HuH-7.5 (cell line): Measurements from ENCODE around the gene LORICRIN.
"Not testable (repeated sequence)": the region's sequence is repeated elsewhere in the genome, so short reads cannot be mapped to it uniquely, and the experiment has no call there.

Source experiments
- DNase-seq: peaks from one replicate; pipeline ENCODE4 v3.0.0; 2011; ENCODE audit warnings: low spot score

The LORICRIN gene, protein sequence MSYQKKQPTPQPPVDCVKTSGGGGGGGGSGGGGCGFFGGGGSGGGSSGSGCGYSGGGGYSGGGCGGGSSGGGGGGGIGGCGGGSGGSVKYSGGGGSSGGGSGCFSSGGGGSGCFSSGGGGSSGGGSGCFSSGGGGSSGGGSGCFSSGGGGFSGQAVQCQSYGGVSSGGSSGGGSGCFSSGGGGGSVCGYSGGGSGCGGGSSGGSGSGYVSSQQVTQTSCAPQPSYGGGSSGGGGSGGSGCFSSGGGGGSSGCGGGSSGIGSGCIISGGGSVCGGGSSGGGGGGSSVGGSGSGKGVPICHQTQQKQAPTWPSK

DNA sequence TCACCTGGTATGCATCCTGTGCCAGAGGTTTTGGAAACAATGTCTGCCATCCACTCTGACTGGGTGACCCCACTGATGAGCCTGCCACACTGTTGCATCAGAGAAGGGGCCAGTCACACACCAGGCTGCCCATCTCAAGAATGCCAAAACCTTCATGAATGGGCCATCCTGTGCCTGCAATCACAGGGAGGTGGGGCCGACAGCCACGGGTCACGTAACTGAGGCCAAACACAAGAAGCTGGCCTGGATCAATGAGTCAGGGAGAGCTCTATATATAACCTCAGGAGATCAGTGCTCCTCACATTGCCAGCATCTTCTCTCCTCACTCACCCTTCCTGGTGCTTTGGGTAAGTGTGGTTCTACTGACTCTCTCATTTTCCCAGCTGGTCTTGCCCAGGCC, at the start of gene LORICRIN:
Gene LORICRIN (plus strand): TSS at position 301 of the 400 bp plus-strand sequence. CDS start 1,263 bp downstream, outside the sequence.
- DNase-seq: no peak

DNA sequence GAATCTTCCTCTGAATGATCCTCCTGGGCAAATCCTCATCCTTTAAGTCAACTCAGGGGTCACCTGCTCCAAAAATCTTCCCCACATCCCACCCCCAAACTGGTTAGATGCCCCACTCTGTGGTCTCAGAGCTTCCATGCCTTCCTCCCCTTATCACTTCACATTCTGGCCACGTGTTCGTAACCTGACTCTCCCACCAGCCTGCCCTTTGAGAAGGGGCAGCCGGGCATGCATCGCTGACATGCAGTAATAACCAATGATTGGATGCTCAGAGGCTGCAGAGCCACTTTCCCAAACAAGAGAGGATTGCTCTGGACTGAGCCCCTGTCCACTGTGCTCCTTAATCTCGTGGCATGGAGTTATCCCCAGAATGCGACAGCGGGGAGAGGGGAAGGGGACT, 49.3 kb upstream of the LORICRIN start:
- no peak for DNase-seq

DNA sequence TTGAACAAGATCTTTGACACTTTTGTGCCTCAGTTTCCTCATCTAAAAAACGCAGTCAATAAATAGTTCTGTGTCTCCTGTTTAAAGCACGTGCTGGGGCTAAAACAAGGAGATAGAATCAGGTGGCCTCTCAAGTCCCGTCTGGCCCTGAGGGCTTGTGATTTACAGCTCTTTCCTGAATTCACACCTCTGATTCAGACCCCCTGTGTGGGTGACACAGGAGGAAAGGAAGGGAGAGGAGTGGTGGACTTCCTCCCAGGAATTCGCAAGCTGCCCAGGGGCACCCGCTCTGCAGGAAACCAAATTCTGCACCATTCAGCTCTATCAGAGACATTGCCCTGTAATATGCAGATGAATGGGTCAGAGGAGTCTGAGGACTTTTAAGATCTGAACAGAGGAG, 47.3 kb upstream of the LORICRIN start:
- DNase-seq: no peak

DNA sequence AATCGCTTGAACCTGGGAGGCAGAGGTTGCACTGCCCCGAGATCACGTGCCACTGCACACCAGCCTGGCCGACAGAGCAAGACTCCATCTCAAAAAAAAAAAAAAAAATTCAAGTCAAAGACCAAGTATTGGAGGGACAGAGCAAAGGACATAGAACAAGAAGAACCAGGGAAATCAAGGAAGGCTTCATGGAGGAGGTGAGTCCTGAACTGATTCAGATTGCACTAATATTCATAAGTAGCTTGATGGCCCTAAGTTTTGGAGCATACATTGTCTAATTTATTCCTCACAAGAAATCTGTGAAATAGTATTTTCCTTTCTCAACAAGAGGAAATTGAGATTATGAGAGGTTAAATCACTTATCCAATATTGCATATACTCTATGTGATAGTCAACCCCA, 46.0 kb upstream of the LORICRIN start:
- no peak for DNase-seq

DNA sequence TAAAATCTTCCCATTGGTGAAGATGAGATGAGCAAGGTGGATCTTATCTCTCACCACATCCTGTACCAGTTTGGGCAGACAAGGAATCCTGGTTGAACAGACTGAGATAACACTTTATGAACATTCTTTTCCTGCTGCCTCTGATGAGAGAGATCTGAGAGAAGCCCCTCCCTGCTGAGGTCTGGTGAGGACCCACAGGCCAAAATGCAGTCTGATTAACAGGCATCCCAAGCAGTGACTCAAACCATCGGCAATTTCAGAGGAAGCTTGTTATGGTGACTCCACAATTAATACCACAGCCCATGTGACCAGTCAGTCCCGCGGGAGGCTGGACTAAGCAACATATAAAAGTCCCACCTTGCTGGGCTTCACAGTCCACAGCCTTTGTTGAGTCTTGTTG, 42.3 kb upstream of the LORICRIN start, which contains the start of gene PRR9:
Gene PRR9 (plus strand): TSS at position 373 of the 400 bp plus-strand sequence. CDS start 561 bp downstream, outside the sequence.
- no peak for DNase-seq

DNA sequence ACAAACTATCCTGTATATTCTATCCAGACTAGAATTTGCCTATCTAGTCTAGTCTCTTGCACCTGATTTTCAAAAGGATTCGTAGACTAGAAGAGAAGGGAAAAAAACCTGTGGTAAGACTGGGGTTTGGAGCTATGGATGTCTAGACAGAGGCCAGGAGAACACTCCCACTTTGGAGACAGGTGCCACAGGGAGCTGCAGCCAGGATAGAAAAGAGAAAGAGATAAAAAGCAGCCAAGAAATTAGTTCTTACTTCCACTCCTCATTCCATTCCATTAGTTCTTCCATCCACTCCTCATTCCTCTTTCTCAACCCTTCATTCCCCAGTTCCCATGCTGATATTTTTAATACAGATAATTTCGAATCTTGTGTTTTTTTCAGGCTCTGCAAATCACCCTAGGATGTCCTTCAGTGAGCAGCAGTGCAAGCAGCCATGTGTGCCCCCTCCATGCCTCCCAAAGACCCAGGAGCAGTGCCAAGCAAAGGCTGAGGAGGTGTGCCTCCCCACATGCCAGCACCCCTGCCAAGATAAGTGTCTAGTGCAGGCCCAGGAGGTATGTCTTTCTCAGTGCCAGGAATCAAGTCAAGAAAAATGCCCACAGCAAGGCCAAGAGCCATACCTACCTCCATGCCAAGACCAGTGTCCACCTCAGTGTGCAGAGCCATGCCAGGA, 41.6 kb upstream of the LORICRIN start:
- DNase-seq: no peak

DNA sequence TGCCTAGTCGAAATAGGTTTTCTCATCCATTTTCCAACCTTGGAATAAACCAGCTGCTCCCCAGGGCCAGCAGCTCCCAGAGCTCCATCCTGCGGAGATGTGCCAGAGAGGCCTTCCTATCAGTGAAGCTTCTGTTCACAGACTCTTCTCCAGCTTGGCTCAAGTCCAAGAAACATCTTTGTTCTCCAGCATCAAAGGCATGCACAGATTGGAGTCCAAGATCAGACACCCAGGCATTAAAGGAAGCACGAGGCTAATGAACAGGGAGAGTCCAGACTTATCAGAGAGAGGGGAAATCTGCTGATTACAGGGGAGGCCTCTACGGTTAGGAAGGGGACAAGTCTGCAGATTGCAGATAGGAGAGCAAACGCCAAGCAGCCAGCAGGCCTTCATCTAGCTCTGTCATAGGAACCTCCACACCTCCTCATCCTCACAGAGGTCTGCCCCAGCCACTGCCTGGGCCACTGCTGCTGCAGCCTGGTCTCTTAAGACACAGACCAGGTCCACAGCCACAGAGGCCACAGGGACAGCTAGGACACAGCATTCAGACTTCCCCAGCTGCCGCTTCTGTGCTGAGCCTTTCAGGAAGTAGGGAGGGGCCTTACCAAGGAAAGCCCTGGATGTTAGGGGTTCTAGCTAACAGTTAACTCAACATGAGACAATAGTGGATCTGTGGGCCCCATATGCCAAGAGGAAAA, 38.7 kb upstream of the LORICRIN start:
- no peak for DNase-seq

DNA sequence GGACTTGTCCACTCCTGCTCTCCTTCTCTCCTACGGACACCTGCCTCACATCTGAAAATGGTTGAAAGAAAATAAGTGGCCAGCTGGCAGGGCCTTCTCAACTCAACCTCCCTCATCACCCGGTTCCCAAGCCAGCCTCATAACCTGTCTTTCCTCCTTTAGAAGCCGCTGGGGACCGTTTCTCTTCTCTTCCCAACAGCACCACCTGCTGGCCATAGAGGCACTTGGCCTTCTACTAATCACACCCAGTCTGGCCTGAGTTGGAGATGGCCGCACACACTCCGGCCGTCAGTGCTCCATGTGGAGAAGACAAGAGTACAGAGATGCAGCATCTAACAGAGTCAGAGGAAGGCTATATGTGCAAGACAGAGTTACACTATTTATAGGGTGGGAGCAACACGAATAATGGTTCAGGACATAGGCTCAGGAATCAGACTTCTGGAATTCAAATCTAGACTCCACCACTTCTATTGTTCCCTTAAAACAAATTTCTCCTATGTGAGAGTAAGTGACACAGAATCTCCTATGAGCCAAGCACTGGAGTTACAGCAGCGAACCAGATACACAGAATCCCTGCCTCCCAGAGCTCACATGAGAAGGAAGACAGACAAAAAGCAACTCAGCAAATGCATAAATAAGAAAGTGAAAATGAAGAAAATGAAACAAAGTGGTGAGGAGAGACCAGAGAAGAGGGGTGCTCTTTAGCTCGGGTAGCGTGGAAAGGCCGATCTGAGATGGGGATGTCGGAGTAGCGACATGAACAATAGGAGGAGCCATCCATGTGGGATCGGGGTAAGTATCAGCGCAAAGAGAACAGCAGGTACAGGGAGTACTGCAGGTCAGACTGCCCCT, 36.2 kb upstream of the LORICRIN start:
- DNase-seq: peak; percentile 19

DNA sequence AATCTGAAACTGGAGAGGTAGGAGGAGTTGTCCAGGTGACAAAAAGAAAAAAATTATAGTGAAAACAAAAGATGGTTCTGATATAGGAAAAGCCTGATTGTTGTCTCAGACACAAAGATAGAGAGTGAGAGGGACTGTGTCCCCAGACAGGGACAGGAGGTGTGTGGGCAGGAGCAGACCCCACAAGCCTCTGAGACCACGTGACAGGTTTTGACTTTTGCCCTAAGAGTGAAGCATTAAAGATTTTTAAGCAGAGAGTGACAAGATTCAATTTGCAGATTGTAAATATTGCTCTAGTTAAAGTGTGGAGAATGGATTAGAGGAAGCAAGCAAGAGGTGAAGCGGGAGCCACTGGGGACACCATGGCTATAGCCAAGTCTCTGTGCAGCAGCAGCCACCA, 31.7 kb upstream of the LORICRIN start:
- DNase-seq: no peak

DNA sequence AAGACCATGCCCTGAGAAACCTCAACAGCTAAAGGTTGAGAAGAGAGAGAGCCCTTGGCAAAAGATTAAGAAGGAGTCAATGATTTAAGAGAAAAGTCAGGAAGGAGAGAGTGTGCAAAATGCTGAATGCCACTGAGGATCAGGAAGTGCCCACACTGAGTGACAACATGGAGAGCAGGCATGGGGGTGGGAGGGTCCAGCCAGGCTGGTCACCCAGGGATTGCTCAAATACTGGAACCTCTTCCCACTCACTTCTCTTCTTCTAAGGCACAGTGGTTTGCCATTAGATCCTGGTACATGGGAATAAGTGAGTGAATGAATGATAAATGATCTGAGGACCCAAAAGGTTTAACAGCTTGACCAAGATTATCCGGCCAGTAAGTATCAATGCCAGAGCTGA, 31.0 kb upstream of the LORICRIN start:
- DNase-seq: no peak

DNA sequence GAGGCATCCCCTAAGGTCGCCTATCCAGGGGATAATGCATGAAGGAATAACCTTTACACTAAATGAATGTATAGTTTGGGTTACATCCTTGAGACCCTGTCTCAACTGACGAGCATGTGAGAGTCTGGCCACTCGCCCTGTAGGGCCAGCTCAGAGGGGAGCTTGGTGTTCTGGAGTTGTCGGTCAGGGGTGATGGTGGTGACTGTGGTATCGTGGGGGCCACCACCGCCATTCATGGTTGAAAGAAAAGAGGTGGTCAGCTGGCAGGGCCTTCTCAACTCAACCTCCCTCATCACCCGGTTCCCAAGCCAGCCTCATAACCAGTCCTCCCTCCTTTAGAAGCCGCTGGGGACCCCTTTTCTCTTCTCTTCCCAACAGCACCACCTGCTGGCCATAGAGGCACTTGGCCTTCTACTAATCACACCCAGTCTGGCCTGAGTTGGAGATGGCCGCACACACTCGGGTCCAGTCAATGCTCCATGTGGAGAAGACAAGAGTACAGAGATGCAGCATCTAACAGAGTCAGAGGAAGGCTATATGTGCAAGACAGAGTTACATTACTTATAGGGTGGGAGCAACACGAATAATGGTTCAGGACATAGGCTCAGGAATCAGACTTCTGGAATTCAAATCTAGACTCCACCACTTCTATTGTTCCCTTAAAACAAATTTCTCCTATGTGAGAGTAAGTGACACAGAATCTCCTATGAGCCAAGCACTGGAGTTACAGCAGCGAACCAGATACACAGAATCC, 30.2 kb upstream of the LORICRIN start:
- DNase-seq: not testable (repeated sequence)

DNA sequence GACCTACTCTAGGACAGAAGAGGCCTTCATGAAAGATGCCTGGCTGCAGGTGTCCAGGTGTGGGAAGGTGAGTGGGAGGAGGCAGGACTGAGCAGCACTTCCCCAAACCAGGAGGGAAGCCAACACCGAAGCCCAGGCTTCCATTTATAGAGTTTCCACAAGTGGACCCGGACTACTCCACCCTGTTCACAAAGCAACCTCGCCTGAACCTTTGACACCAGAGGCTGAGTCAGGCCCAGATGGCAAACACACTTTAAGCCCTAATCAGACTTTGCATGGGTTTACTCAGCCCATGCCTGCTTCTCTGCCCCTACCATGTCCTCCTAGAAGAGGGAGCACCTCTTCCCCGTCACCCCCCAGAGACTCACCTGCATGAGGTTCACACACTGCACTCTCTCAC, 28.1 kb upstream of the LORICRIN start:
- DNase-seq: no peak

DNA sequence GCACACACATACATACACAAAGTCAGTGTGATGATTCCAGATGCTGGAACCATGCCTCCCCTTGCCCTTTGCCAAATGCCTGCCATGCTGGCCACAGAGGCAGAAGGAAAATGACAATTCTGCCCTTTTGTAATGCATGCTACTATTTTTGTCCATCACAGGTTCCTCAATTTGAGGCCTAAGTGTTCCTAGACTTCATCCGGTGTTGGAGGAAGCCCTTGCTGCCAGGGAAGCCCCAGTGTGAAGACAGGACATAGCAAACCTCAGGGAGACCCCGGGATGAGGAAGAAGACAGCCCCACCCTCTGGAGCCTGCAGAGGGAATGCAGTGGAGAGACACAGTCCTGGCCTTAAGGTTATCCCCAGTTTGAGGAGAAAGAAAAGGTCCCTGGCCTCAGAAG, 27.7 kb upstream of the LORICRIN start:
- DNase-seq: no peak

DNA sequence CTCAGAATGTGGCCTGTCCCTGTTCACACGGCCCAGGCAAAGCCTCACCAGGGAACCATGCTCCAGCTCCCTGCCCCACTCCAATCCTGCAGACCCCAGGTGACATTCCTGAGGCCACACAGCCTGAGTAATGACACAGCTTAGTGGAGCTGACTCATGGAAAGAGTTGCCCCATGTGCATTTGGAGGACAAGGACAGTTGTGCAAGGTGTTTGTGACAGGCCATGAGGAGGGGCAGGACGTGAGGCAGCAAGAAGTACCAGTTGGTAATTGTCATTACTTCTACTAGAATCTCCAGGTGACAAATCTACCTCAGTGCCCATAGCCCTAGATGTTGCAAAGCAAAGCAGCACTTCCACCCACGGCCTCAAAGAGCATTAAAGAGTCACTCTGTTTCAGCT, 26.9 kb upstream of the LORICRIN start:
- DNase-seq: no peak

DNA sequence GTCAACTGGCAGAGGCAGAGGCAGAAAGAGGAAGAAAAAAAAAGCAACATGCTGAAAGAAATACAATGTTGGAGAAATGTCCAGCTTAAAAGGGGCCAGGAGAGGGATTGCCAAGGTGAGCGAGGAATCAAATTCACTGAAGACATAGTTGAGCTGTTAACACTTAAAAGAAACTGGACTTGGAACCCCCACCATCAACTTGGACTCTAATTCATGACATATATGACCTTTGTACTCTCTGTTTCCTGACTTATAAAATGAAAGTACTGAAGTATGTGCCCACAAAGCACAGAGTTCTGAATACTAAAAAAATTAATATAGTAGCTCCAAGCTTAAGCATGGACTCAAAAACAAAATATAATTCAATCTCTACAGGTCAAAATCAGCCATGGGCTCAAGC, 26.0 kb upstream of the LORICRIN start:
- DNase-seq: no peak

DNA sequence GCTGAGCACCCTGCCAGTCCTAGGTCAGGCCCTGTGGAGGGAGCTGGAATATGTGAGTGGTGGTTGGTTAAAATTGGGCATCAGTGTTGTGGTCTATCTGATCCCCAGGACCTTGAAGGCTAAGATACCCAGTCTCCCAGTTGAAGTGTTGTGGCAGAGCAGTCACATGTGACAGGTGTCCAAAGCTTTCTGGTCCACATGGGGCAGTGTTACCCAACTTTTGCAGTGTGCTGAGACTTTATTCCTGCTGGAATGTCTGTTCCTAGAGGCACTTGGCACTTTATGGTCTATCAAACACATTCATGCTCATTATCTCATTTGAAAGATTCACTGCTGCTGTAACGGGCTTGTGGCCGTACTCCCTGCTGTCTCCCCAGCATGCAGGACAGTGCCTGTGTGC, 21.0 kb upstream of the LORICRIN start:
- DNase-seq: no peak

DNA sequence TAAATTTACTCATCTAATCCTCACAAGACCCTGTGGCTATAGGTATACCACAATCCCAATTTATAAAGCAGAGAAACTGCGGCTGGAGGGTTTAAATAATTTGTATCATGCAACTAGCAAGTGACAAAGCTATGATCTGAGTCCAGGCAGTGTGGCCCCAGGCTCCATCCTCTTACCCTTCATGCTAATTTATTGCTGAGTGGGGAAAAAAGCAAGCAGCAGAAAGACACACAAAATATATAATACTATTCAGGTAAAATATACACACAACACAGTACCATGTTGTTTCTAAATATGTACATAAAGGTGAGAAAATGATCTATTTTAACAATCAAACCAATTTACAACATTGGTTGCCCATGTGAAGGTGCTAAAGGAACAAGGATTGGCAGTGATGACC, 17.3 kb upstream of the LORICRIN start:
- no peak for DNase-seq

DNA sequence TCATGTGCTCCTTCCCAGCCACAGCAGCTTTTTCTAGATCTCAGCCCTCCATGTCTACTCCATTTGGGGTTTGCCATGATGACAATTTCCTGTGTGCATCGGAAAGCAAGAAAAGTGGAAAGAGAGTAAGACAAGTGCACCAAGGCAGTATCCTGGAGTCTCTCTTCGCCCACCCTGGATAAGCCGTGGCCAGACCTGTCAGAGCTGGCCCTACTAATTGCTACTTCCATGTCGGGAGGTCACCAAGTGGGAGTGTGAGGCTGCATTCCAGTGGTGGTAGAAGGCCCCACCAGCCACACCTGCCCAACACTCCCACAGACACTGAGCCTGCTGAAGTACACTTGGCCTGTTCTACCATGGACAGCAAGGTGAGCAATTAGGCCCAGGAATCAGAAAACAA, 14.0 kb upstream of the LORICRIN start:
- DNase-seq: no peak

DNA sequence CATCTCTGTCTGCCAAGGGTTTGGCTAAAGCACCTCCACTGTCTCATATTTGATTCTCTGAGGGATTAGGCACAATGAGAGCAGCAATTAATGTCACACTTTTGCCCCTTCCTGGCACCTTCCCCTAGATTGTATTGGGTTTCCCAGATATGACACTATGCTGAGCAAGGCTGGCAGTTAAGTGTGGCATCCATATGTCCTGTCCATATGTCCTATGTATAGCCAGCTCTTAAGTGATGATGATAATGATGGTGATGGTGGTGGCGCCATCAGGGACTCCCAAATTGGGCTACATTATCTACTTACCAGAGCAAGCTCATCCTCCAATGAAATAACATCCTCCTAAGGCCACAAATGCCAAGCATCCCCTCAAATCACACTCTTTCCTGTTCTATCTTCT, 13.5 kb upstream of the LORICRIN start:
- no peak for DNase-seq

DNA sequence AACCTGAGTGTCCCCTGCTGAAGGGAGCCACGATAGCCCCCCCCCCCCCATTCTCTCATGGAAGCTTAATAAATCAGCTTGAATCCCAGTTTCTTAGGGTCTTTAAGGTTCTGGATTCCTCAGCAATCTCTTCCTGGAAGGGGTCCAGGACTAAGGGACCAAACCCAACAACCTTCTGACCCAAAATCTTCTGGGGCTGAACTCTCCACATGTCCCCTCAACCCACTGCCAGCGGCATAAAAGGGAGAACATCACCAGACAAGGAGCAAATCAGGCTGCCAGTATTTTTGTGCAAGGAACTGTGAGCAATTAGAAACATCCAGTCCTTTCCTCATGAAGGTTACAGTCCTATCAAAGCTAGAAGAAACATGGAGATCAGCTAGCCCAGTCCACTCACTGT, 12.7 kb upstream of the LORICRIN start:
- DNase-seq: no peak

DNA sequence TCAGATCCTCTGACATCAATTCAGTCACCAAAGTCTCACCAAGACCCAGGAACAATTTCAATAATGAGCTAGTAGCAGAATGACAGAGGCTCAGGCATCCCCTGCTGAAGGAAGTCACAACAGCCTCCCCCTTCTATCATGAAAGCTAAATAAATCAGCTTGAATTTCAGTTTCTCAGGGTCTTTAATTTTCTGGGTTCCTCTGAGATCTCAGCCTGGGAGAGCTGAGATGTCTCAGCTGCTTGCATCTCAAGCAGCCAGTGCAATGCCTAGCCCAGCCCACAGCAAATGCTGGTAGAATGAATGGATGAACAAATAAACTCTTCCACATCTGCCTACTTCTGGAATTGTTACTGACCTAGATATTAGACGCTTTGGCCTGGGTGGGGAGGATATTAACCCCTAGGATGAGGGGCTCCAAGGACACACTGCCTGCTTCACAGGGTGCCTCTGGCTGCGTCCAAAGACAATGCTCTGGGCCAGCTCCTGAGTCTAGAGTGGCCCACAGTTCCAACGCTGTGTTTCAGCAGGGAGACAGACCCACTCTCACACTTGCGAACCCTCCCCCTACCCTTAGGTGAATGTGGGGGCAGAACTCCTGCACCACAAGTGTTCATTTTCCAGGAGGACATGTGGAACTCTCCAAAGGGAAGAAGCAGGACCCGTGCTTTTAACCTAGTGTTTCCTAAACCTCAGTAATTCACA, 11.2 kb upstream of the LORICRIN start:
- DNase-seq: no peak
